Nephron progenitor cell (in vitro differentiated cells): Measurements from ENCODE around the gene SOWAHB.
A peak's percentile ranks its signal among the peaks of the same experiment; 100 is the strongest.

Experiments used
- DNase-seq: peaks from one replicate; pipeline ENCODE4 v3.0.0; 2021
- H3K27ac Mint-ChIP-seq: 2 replicates; pipeline ENCODE4 v1.8.0; 2021; ENCODE audit warnings: mild to moderate bottlenecking, moderate library complexity, mixed read lengths
- H3K27me3 Mint-ChIP-seq: 2 replicates; pipeline ENCODE4 v1.8.0; 2021; ENCODE audit warnings: mild to moderate bottlenecking, low read depth, mixed read lengths; ENCODE audit not compliant: poor library complexity
- H3K36me3 Mint-ChIP-seq: 2 replicates; pipeline ENCODE4 v1.8.0; 2021; ENCODE audit warnings: low read depth, mixed read lengths
- H3K4me1 Mint-ChIP-seq: 2 replicates; pipeline ENCODE4 v1.8.0; 2021; ENCODE audit warnings: mixed read lengths
- H3K4me3 Mint-ChIP-seq: 2 replicates; pipeline ENCODE4 v1.8.0; 2021; ENCODE audit warnings: mild to moderate bottlenecking, moderate library complexity, mixed read lengths
- H3K9me3 Mint-ChIP-seq: 2 replicates; pipeline ENCODE4 v1.8.0; 2021; ENCODE audit warnings: mild to moderate bottlenecking, moderate library complexity, mixed read lengths
- CTCF ChIP-seq: fragments of 200-600 bp; sonication (generic); IDR thresholded peaks from 2 replicates; pipeline ENCODE4 v1.5.0; 2021; ENCODE audit warnings: antibody characterized with exemption

The SOWAHB gene

GRCh38 chr4:76894537-76895255 is 3.2 kb downstream of the SOWAHB start:
- Mint-ChIP-seq H3K9me3 (peaks cover 5% of the 10 kb centered on the region), H3K36me3 (peaks cover 5% of the 10 kb centered on the region), H3K27ac (no peak overlapping the region), H3K27me3 (peaks cover 76% of the 10 kb centered on the region), H3K4me1 (peaks cover 41% of the 10 kb centered on the region), H3K4me3 (peak overlapping the region; percentile 20)
- no peak for DNase-seq
- no peak for TF ChIP-seq CTCF

GRCh38 chr4:76892601-76893000 is 5.3 kb downstream of the SOWAHB start:
- Mint-ChIP-seq H3K27me3 (peaks cover 58% of the 10 kb centered on the region), H3K27ac (no peak overlapping the region)
- TF ChIP-seq CTCF: no peak

DNA sequence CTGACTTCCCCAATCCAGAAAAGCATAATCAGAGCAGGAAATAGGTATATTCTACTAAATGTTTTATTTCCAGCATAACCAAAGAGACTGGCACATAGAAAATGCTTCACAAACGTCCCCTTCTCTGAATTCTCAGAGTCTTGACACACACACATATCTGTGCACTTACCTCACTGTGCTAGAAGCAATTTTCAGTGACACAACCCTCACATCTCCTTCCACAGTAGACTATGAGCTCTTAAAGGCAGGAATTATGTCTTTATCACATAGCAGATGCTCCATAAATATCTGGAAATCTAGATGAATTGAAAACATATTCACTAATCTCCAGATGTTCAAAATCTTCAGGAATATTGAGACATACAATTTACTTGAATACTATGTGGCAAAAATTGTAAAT is 5.9 kb downstream of the SOWAHB start:
- TF ChIP-seq CTCF: no peak
- peaks cover 58% of the 10 kb centered on the region for H3K27me3 Mint-ChIP-seq

More at GRCh38 chr4:76892601-76893000, 5.3 kb downstream of the SOWAHB start:
- Mint-ChIP-seq H3K36me3 (peaks cover 5% of the 10 kb centered on the region), H3K4me3 (no peak overlapping the region), H3K9me3 (peaks cover 4% of the 10 kb centered on the region), H3K4me1 (peaks cover 34% of the 10 kb centered on the region)
- DNase-seq: no peak

DNA sequence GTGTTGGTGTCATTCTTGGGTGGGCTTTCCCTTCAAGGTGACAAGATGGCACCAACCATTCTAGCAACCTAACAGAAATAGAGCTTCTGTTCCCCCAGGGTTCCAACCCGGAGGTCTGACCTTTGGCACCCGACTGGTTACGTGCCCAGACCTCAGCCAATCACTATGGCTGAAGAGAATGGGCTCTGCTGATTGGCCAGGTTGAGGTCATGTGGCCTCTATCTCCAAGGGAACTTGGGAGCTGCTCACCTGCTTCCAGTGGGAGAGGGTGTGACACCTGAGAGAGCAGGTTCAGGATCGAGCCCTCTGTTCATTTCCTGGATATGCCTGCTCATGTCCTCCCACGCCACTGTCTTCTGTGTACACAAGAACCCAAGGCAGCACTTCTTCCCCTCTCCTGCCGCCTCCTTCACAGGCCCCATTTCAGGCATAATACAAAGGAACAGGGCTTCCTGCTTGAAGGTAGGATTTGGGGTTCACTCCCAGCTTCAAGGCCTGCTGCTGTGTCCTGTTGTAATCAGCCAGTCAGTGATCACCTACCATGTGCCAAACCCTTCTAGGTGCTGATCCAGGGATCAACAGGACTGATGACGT is 11.0 kb downstream of the SOWAHB start:
- peaks cover 24% of the 10 kb centered on the region for H3K27me3 Mint-ChIP-seq
- no peak overlapping the region for H3K4me3 Mint-ChIP-seq
- no peak overlapping the region for H3K27ac Mint-ChIP-seq
- H3K9me3 Mint-ChIP-seq: peaks cover 3% of the 10 kb centered on the region
- no peak for DNase-seq
- no peaks in the 10 kb centered on the region for H3K36me3 Mint-ChIP-seq
- H3K4me1 Mint-ChIP-seq: peaks cover 29% of the 10 kb centered on the region
- no peak for TF ChIP-seq CTCF

More for the DNA sequence above, 5.9 kb downstream of the SOWAHB start:
- H3K4me1 Mint-ChIP-seq: peaks cover 40% of the 10 kb centered on the region
- H3K9me3 Mint-ChIP-seq: peaks cover 7% of the 10 kb centered on the region
- no peak for DNase-seq
- no peak overlapping the region for H3K4me3 Mint-ChIP-seq
- peaks cover 5% of the 10 kb centered on the region for H3K36me3 Mint-ChIP-seq
- no peak overlapping the region for H3K27ac Mint-ChIP-seq

DNA sequence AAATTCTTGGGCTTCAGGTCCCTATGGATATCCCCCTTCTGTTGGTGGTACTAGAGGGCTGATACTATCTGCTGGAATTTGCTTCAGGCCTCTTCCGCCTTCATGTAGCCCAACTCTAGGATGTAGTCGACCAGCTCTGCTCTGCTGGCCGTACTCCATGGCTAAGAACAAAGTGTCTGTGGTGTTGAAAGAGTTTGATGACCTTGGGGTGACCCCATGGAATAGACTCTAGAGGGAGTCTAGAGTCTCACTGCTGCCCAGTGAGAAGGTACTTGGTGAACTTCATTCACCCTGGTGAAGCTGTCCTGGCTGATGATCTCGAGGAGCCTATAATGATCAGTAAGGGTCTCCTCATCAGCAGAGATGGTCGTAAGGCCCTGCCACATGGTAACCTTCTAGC is 11.7 kb downstream of the SOWAHB start:
- Mint-ChIP-seq H3K9me3 (peaks cover 3% of the 10 kb centered on the region), H3K4me1 (peaks cover 30% of the 10 kb centered on the region), H3K27ac (no peak overlapping the region), H3K4me3 (no peak overlapping the region), H3K27me3 (peaks cover 18% of the 10 kb centered on the region), H3K36me3 (no peaks in the 10 kb centered on the region)
- no peak for TF ChIP-seq CTCF
- no peak for DNase-seq

DNA sequence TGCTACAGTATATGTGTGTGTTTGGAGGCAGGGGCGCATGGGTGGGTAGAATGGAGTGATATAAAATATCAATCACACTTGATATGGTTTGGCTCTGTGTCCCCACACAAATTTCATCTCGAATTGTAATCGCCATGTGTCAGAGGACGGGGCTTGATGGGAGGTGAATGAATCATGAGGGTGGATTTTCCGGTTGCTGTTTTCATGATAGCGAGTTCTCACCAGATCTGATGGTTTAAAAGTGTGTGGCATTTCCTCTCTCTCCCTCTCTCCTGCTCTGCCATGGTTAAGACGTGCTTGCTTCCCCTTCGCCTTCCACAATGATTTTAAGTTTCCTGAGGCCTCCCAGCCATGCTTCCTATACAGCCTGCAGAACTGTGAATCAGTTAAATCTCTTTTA is 14.8 kb downstream of the SOWAHB start:
- DNase-seq: no peak
- no peaks in the 10 kb centered on the region for H3K36me3 Mint-ChIP-seq
- no peak overlapping the region for H3K27ac Mint-ChIP-seq
- H3K27me3 Mint-ChIP-seq: peaks cover 14% of the 10 kb centered on the region
- peaks cover 27% of the 10 kb centered on the region for H3K4me1 Mint-ChIP-seq
- no peak overlapping the region for H3K4me3 Mint-ChIP-seq
- H3K9me3 Mint-ChIP-seq: peaks cover 3% of the 10 kb centered on the region
- no peak for TF ChIP-seq CTCF
